ENCODE measurements around the gene MAP1LC3C. TPM values are rescaled to one million over a fixed set of nuclear protein-coding genes. Genes with fewer than 3 reads are reported as not detected.

MAP1LC3C gene
- total RNA-seq, 1 donor from 2014 or later = not detected

DNA sequence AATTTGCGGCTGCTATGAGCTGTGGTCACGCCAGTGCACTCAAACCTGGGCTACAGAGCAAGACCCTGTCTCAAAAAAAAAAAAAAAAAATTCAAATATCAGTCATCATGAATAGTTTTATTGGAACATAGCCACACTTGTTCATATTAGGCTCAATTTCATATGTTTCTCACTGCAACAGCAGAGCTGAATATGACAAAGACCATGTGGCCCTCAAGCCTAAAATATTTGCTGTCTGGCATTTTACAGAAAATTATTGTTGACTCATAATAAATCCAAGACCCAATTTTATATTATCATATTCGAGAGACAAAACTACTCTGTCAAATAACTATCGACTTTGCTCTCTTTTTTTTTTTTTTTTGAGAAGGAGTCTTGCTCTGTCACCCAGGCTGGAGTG, 30.3 kb downstream of the MAP1LC3C start:
- H3K27ac Mint-ChIP-seq = no peak overlapping the region
- no peak for ATAC-seq (ENCODE audit: low read depth)

GRCh38 chr1:241964550-241965282, 34.2 kb downstream of the MAP1LC3C start:
- no peak for ATAC-seq (ENCODE audit: low read depth)
- POLR2A ChIA-PET = no interaction called here
- TF ChIP-seq, protein P1, sequence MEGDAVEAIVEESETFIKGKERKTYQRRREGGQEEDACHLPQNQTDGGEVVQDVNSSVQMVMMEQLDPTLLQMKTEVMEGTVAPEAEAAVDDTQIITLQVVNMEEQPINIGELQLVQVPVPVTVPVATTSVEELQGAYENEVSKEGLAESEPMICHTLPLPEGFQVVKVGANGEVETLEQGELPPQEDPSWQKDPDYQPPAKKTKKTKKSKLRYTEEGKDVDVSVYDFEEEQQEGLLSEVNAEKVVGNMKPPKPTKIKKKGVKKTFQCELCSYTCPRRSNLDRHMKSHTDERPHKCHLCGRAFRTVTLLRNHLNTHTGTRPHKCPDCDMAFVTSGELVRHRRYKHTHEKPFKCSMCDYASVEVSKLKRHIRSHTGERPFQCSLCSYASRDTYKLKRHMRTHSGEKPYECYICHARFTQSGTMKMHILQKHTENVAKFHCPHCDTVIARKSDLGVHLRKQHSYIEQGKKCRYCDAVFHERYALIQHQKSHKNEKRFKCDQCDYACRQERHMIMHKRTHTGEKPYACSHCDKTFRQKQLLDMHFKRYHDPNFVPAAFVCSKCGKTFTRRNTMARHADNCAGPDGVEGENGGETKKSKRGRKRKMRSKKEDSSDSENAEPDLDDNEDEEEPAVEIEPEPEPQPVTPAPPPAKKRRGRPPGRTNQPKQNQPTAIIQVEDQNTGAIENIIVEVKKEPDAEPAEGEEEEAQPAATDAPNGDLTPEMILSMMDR (IDR thresholded peaks at IDR 0.05) = no peak

More for the DNA sequence above, 30.3 kb downstream of the MAP1LC3C start:
- ChIA-PET POLR2A (no interaction called here), CTCF (no interaction called here)
- DNase-seq = no peak
- Mint-ChIP-seq H3K27me3 (no peaks in the 10 kb centered on the region), H3K4me1 (no peaks in the 10 kb centered on the region), H3K4me3 (no peak overlapping the region), H3K36me3 (ENCODE audit: low read depth) (no peaks in the 10 kb centered on the region), H3K9me3 (no peaks in the 10 kb centered on the region)
- TF ChIP-seq, protein P1 (IDR thresholded peaks at IDR 0.05) = no peak
- intact Hi-C loops (cut with micrococcal nuclease) = no loop called here

DNA sequence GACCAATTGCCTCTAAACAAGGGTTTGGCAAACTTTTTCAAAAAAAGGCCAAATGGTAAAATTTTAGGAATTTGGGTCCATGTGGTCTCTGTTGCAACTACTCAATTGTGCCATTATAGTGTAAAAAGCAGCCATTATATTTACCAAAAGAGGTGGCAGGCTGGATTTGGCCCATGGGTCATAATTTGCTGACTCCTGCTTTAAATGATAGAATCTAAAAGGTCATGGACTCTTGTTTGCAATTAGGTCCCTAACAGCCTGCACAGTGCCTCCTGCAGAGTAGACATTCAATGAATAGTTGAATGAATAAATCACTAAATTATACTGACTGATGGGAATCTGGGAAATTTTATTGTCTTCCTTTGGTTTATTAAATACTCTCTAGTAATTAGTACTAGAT, 35.2 kb downstream of the MAP1LC3C start:
- CTCF ChIA-PET = no interaction called here
- POLR2A ChIA-PET = no interaction called here

More at GRCh38 chr1:241964550-241965282, 34.2 kb downstream of the MAP1LC3C start:
- Mint-ChIP-seq H3K4me3 (no peak overlapping the region), H3K9me3 (no peaks in the 10 kb centered on the region), H3K4me1 (no peaks in the 10 kb centered on the region), H3K27ac (no peak overlapping the region), H3K36me3 (ENCODE audit: low read depth) (no peaks in the 10 kb centered on the region), H3K27me3 (no peaks in the 10 kb centered on the region)
- CTCF ChIA-PET = no interaction called here
- intact Hi-C loops (cut with micrococcal nuclease) = no loop called here
- DNase-seq = no peak

DNA sequence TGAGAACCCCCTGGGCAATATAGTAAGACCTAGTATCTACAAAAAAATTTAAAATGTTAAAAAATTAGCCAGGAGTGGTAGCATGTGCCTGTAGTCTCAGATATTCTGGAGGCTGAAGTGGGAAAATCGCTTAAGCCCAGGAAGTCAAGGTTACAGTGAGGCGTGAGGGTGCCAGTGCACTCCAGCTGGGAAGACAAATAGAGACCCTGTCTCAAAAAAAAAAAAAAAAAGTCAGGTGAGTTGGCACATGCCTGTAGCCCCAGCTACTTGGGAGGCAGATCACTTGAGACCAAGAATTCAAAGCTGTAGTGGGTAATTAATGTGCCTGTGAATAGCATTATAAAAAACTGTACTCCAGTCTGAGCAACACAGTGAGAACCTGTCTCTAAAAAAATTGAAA, 36.7 kb downstream of the MAP1LC3C start:
- Mint-ChIP-seq H3K4me1 (no peaks in the 10 kb centered on the region), H3K27me3 (no peaks in the 10 kb centered on the region), H3K27ac (no peak overlapping the region), H3K36me3 (ENCODE audit: low read depth) (no peaks in the 10 kb centered on the region), H3K9me3 (no peaks in the 10 kb centered on the region), H3K4me3 (no peak overlapping the region)
- ChIA-PET POLR2A (no interaction called here), CTCF (no interaction called here)
- ATAC-seq (ENCODE audit: low read depth) (no peak), DNase-seq (no peak)
- TF ChIP-seq, protein P1 (IDR thresholded peaks at IDR 0.05) = no peak
- intact Hi-C loops (cut with micrococcal nuclease) = no loop called here

More for the DNA sequence above, 35.2 kb downstream of the MAP1LC3C start:
- no peak overlapping the region for H3K4me3 Mint-ChIP-seq
- intact Hi-C loops (cut with micrococcal nuclease) = no loop called here
- TF ChIP-seq, protein P1 (IDR thresholded peaks at IDR 0.05) = no peak
- H3K9me3 Mint-ChIP-seq = no peaks in the 10 kb centered on the region
- H3K27me3 Mint-ChIP-seq = no peaks in the 10 kb centered on the region
- DNase-seq (no peak), ATAC-seq (ENCODE audit: low read depth) (no peak)
- H3K4me1 Mint-ChIP-seq = no peaks in the 10 kb centered on the region
- H3K27ac Mint-ChIP-seq = no peak overlapping the region
- no peaks in the 10 kb centered on the region for H3K36me3 Mint-ChIP-seq (ENCODE audit: low read depth)

GRCh38 chr1:241957692-241958494, 41.0 kb downstream of the MAP1LC3C start, which contains the start of gene BECN2:
BECN2 (plus strand) TSS chr1:241957767; CDS start chr1:241957767, 0 bp downstream.
- POLR2A ChIA-PET = no interaction called here
- Mint-ChIP-seq H3K4me3 (no peak within 1 kb of the TSS), H3K27ac (no peak within 1 kb of the TSS), H3K4me1 (no peaks in the 10 kb centered on the region), H3K9me3 (no peaks in the 10 kb centered on the region), H3K27me3 (no peaks in the 10 kb centered on the region), H3K36me3 (ENCODE audit: low read depth) (no peaks in the 10 kb centered on the region)
- TF ChIP-seq, protein P1 (IDR thresholded peaks at IDR 0.05) = no peak
- intact Hi-C loops (cut with micrococcal nuclease) = no loop called here
- DNase-seq (no peak), ATAC-seq (ENCODE audit: low read depth) (no peak)
- CTCF ChIA-PET = no interaction called here

Data from activated B cell treated with CpG ODN at 0.5 μM for 24 hours (primary cell).